Measurements from ENCODE around the gene MARK3.

- no peak for TF ChIP-seq CTCF (IDR thresholded peaks at IDR 0.05)
- TF ChIP-seq POLR2A (IDR thresholded peaks at IDR 0.05) = no peak
These were observed 95.4 kb downstream of the MARK3 start for GRCh38 chr14:103480595-103480994.
